HuH-7 (cell line): ENCODE data around the gene PDE3B.
"Not testable (repeated sequence)": the region's sequence is repeated elsewhere in the genome, so short reads cannot be mapped to it uniquely, and the experiment has no call there.

Source experiments
- DNase-seq: peaks from one replicate; pipeline ENCODE4 v3.0.0; 2011; ENCODE audit warnings: low spot score

PDE3B gene

DNA sequence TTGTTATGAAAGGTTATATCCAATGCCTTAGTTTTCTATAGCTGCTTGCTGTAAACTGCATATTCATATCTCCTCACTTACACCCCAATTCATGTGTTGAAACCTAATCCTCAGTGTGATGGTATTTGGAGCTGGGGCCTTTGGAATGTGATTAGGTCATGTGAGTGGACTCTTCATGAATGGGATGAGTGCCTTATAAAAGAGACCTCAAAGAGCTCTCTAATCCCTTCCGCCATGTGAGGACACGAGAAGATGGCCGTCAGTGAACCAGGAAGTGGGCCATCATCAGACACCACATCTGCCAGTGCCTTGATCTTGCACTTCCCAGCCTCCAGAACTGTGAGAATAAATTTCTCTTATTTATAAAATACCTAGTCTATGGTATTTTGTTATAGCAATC, 169.2 kb downstream of the PDE3B start:
- DNase-seq = no peak

DNA sequence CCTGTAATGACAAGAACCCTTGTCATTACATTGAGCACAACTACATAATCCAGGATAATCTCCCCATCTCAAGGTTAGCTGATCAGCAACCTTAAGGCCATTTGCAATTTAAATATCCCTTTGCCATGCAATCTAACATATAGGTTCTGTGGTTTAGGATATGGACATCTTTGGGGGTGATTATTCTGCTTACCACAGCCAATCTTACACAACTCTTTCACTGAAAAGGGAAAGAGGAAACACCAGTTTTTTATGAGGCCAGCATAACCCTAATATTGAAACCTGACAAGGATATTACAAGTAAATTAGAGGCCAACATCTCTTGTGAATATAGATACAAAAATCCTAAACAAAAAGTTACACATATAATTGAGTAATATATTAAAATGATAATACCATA, 169.9 kb downstream of the PDE3B start:
- no peak for DNase-seq

DNA sequence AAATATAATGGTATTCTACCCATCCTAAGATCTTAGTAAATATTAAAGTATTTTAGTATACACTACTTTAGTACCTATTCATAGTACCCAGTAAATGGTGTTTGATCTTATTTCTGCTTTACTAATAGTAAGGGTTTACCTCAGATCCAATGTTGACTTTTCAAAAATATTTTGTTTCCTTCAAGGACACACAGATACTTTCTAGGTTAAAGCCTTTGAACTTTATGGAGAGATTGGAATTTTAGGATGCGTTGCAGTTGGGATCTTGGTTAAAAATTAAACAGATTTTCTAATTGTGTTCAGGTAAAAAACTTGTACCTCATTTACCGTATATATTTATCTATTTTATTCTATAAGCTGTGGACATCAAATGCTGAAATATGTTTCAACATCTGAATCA, 175.2 kb downstream of the PDE3B start:
- no peak for DNase-seq

DNA sequence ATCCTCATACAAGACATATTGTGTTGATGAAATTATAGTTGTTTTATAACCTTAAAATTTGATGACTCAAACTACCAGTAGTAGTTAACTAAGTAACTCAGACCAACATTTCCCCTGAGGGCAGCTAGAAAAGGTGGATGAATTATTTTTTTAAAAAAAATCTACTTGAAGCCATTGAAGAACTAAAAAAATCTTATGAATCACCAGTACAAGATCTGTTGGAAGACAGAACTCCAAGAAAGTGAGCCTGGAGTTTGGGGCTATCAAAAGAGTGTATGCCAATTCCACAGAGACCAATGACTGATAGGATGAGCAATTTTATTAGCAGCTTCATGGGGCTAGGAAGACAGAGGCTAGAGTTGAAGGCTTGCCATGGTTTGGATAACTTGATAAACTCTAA, 176.0 kb downstream of the PDE3B start:
- no peak for DNase-seq

DNA sequence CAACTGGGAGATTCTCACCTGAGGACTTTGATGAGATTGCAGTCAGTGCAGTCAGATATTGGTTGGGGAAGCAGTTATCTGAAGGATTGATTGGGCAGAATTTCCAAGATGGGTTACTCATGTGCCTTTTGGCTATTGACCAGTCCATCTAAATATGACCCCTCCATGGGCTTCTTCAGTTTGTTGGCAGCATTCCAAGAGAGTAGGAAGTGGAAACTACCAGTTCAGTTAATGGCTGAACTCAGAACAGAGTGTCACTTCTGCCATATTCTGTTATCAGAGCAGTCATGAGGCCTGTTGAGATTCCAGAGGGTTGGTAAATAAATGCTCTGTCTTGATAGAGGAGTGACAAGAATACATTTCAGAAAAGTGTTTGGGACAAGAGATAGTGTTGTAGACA, 177.4 kb downstream of the PDE3B start:
- DNase-seq = peak; percentile 5

DNA sequence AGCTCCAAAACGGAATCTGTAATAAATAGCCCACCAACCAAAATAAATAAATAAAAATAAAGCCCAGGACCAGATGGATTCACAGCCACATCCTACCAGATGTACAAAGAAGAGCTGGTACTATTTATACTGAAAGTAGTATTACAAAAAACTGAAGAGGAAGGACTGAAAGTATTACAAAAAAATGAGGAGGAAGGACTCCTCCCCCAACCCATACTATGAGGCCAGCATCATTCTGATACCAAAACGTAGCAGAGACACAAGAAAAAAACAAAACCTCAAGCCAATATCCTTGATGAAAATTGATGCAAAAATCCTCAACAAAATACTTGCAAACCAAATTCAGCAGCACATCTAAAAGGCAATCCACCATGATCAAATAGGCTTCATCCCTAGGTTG, 183.0 kb downstream of the PDE3B start:
- no peak for DNase-seq

DNA sequence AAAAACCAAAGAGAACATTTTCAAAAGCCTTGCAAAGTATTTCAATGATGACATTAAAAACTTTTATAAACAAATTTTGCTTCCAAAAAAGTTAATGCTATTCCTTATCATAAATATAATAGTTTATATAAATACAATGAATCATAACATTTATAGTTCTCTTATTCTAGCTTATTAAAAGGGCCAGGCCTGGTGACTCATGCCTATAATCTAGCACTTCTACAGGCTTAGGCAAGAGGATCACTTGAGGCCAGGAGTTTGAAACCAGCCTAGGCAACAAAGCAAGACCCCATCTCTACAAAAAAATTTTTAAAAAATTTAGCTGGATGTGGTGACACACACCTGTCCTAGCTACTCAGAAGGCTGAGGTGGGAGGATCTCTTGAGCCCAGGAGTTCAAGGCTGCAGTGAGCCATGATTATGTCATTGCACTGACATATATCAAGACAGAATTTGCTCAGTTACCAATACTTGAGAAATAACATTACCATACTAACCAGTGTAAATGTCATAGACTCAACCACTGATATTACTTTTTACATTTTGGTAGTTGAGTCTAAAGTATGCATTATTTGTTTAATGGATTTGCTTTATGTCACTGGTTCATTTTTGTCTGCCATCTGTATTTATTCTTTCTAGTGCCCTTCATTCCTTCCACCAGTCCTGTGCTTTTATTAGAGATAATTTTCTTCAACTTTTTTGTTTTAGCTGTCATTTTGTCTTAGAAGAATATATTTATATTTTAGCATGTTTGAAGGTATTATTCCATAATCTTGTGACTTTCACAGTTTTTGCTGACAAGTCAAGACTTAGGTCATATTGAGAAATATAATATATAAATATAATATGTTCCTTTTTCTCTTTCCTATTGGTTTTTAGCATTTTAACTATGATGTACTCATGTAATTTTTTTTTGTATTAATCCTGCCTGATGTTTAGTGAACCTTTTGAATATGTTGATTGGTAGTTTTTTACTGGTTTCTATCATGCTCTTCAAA, 192.2 kb downstream of the PDE3B start:
- DNase-seq = no peak

DNA sequence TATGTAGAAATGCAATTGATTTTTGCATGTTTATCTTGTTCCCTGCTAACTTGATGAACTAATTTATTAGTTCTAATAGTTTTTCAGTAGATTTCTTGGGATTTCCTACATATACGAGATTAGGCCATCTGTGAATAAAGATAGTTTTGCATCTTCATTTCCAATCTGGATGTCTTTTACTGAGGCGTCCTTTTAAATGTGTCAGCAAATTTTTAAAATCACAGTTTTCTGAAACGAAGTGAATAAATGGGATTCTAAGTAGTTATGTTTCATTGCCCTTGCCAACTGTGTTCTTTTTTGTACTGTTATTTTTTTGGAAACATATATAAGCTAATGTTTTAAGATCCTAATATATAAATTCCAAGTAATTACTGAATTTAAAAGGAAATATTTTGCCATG, 198.4 kb downstream of the PDE3B start:
- DNase-seq = no peak

DNA sequence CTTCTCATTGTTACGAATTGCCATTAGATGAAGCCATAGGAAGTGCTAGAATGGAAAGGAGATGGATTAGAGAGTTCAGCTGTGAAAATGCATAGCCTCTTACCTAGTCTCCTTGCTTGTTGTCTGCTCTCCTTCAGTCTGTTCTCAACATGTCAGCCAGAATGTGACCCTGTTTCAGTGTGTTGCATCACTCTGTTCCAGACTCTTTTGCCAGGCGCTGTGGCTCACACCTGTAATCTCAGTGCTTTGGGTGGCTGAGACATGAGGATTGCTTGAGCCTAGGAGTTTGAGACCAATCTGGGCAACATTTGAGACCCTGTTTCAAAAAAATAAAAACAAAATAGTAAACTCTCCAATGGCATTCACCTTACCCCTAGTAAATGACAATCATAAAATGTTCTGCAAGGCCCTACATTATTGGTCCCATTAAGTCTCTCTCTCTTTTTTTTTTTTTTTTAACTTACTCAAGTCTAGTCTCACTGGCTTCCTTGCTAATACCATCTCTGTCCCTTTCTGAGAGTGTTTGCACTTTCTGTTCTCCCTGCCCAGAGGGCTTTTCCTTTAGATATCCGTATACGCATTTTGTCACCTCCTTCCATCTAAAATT, 209.1 kb downstream of the PDE3B start:
- DNase-seq = no peak

DNA sequence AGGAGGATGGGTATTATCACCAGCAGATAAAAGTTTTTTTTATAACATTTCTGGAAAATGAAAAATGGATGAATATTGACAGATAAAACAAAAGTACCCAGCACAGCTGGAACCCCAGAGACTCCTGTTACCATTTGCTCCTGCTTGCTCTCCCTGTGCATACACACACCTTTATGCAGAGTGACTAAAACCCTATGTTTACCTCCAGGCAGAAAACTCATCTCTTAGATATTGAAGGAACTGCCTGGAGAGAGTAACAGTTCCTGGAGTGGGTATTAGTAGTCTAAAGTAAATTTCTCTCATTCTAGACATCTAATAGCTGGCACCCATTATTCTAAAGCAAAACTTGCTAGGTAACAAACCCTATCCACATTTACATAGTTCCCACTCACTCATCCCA, 210.5 kb downstream of the PDE3B start:
- DNase-seq = no peak

DNA sequence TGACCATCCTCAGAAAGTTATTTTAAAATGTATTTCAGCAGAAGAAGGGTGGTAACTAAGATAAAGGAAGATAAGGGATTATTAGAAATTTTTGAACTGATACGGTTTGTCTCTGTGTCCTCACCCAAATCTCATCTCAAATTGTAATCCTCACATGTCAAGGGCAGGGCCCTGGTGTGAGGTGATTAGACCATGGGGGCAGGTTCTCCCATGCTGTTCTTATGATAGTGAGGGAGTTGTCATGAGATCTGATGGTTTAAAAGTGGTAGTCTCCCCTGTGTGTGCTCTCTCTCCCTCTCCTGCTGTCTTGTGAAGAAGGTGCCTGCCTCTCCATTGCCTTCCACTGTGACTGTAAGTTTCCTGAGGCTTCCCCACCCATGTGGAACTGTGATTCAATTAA, 212.3 kb downstream of the PDE3B start:
- no peak for DNase-seq

DNA sequence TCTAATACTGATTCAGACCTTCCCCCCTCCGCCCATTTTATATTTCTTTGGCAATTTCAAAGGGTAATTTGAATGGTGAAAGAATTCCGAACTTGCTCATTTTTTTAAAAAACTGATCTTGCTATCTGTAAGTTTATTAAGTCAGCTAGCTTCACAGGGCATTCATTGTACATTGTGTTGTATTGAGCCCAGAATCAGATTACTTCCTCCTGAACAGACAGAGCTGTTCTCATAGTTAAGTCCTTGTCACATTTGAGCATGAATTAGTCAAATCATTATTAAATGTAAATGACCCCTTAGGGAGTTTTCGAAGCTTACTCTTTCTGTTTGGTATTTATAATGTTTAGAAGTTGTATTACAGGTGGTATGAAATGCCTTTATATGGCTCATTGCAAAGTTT, 214.0 kb downstream of the PDE3B start:
- DNase-seq = no peak

DNA sequence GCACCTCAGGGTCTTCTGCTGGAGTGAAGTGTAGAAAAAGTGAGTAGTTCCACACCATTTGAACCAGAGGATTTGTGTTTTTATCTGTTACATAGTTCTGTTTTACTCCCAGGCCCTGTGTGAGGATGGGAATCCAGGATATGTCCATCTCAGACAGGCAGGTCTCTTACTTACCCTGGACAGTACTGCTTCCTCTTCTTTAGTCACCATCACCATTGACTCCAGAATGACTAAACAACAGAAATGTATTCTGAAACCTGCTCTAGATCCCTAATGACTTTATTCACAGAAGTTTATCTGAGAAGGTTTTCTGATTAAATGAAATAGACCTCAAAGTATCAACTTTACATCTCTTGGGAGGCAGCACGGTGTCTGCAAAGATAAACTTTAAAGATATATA, 214.8 kb downstream of the PDE3B start:
- DNase-seq = no peak

DNA sequence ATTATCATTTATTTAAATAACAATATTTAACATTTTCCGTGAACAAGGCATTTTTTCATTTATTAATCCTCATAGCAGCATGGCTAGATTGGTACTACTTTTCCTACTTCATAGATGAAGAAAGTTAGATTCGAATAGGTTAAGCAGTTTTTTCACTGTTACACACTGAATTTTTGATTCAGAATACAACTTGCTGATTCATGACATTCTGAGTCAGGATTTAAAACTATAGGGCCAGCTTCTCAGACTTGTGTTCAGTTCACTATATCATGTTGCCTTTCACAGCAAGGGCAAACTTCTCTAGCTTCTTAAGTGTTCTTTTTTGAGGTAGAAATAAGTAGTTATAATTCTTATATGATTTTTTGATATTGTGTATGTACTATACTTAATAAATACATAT, 216.9 kb downstream of the PDE3B start:
- no peak for DNase-seq

DNA sequence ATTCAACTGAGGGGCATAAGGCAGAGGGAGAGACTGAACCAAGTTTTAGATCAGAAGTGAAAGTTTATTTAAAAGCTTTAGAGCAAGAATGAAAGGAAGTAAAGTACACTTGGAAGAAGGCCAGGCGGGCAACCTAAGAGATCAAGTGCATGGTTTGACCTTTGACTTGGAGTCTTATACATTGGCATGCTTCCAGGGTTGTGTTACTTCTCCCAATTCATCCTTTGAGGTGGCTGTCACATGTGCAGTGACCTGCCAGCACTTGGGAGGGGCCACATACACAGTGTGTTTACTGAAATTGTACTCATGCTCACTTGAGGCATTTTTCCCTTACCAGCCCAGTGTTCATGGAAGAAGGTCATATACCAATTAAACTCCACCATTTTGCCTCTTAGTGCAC, 218.1 kb downstream of the PDE3B start:
- no peak for DNase-seq

DNA sequence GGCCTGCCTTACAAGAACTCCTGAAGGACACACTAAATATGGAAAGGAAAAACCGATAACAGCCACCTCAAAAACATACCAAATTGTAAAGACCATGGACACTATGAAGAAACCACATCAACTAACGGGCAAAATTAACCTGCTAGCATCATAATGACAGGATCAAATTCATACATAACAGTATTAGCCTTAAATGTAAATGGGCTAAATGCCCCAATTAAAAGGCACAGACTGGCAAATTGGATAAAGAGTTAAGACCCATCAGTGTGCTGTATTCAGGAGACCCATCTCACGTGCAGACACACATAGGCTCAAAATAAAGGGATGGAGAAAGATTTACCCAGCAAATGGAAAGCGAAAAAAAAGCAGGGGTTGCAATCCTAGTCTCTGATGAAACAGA, 220.2 kb downstream of the PDE3B start:
- DNase-seq = not testable (repeated sequence)

DNA sequence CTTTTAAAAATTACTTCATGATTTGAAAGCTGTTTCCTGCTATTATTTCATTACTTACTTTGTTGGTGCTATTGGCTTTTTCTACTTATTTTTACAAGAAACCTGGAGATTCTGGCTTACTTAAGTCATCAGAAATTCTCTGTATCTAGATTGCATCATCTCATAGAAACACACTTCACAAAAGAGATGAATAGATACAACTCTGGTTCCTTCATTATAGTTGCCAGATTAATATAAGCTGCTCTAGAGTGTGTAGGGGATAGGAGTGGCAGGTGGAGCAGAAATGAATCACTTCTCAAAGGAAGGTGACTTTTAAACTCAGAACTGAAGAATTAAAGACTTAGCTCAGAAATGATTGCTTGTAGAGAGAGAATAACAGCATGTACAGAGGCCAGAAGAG, 228.4 kb downstream of the PDE3B start:
- DNase-seq = no peak

DNA sequence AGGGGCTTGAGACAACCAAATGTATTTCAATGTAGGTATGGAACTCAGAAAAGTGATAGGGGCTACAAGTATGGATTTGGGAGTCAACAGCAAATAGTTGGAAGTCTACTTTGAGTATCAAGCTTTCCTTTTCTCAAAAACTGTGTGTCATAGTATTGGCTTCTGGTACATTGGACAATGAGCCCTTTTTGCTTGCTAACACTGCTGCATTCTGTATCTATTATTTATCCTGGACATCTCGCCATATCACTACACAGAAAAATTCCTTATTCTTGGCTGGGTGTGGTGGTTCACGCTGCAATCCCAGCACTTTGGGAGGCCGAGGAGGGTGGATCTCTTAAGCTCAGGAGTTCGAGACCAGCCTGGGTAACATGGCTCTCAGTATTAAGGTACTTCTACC, 230.0 kb downstream of the PDE3B start:
- DNase-seq = no peak

DNA sequence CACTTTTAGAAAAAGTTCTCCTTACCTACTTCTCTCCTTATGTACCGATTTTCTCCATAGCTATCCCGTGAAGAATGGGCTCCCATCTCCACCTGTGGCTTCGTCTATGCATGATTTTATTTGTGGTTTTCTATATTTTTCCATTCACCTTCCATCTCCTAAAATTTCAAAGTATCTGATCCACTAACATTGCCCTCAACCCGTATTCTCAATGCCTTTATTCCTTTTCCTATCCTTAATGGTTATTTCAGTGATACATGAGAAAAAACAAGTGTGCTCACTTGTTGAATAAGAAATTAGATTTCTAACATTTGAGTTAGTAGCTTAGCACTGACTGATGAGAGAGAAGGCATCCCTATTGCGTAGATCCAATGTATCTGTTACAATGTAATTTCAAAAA, 231.6 kb downstream of the PDE3B start:
- DNase-seq = no peak

DNA sequence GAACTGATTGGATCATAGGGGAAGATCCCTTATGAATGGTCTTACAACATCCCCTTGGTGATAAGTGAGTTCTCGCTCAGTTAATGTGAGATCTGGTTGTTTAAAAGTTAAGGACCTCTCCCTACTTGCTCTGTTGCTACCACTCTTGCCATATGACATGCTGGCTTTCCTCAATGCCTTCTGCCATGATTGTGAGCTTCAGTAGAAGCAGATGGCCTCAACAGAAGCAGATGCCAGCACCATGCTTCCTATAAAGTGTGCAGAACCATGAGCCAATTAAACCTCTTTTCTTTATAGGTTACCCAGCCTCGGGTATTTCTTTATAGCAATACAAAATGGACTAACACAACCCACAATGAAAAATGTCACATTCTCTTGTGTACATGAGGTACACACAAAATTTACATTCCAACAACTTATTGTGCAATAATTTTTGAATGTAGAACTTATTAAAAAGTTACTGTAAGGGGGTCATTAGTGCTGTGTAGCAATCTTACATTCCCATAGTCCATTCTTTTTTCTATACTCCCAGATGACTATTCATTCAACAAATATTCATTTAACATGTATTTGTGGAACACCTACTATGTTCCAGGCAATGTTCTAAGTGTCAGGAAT, 238.1 kb downstream of the PDE3B start:
- DNase-seq = no peak

DNA sequence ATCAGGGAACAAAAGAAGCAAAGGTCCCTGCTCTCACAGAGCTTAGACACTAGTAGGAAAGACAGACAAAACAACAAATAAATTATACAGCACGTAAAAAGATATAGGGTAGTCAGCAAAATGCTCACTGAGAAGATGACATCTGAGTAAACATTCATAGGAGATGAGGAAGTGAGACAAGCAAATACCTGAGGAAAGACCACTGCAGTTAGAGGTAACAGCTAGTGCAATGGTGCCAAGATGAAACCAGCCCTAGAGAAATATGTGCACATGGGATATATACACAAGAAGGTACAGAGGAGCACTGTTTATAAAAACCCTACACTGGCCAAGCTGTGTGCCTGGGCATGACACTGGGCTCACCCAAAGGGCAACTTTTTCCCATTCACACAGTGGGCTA, 238.6 kb downstream of the PDE3B start:
- no peak for DNase-seq

DNA sequence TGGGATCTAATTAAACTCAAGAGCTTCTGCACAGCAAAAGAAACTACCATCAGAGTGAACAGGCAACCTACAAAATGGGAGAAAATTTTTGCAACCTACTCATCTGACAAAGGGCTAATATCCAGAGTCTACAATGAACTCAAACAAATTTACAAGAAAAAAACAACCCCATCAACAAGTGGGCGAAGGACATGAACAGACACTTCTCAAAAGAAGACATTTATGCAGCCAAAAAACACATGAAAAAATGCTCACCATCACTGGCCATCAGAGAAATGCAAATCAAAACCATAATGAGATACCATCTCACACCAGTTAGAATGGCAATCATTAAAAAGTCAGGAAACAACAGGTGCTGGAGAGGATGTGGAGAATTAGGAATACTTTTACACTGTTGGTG, 240.1 kb downstream of the PDE3B start:
- not testable (repeated sequence) for DNase-seq

DNA sequence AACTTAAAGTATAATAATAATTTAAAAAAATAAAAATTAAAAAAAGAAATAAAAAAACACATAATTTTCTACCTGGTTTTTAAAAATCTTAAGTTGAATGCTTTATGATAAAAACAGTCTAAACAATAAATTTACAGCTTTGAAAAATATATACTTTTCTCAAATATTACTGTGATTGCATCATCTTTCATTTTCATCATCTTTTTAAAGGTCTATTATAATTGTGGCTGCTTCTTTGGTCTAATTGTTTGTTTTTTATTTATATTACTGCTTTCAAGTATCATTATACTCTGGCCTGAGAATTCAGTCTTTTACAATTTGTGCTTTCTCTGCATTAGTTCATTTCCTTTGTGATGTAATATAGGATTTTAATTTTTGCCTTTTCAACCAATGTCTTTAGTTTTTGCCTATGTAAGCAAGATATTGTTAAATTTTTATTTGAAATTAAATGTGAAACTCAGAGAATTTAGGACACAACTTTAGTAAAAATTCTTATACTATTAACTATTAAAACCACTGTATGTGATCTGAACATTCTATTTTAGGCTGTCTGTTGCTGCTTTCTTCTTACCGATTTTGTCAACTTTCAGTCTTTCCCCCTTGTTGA, 241.2 kb downstream of the PDE3B start:
- no peak for DNase-seq
